Measurements from ENCODE around the gene ITPR2.

Gene ITPR2

GRCh38 chr12:26428420-26428819 lies 404.6 kb downstream of the ITPR2 start:
- Mint-ChIP-seq H3K9me3 (no peaks in the 10 kb centered on the region), H3K27ac (no peak overlapping the region), H3K4me1 (no peaks in the 10 kb centered on the region), H3K27me3 (no peaks in the 10 kb centered on the region), H3K4me3 (no peak overlapping the region), H3K36me3 (peaks cover 22% of the 10 kb centered on the region)

- Mint-ChIP-seq H3K4me3 (no peak overlapping the region), H3K9me3 (no peaks in the 10 kb centered on the region), H3K4me1 (no peaks in the 10 kb centered on the region), H3K27ac (no peak overlapping the region), H3K27me3 (no peaks in the 10 kb centered on the region), H3K36me3 (peaks cover 17% of the 10 kb centered on the region)
Observed at GRCh38 chr12:26426652-26427051, 406.3 kb downstream of the ITPR2 start.

- Mint-ChIP-seq H3K4me3 (no peak overlapping the region), H3K4me1 (peaks cover 3% of the 10 kb centered on the region), H3K9me3 (no peaks in the 10 kb centered on the region), H3K27ac (no peak overlapping the region), H3K27me3 (no peaks in the 10 kb centered on the region), H3K36me3 (peaks cover 20% of the 10 kb centered on the region)
Observed at GRCh38 chr12:26425587-26426260, 407.3 kb downstream of the ITPR2 start.

- H3K36me3 Mint-ChIP-seq: peaks cover 24% of the 10 kb centered on the region
- no peak overlapping the region for H3K4me3 Mint-ChIP-seq
- peaks cover 3% of the 10 kb centered on the region for H3K4me1 Mint-ChIP-seq
- H3K9me3 Mint-ChIP-seq: no peaks in the 10 kb centered on the region
- H3K27ac Mint-ChIP-seq: no peak overlapping the region
- no peaks in the 10 kb centered on the region for H3K27me3 Mint-ChIP-seq
Observed at GRCh38 chr12:26422839-26423398, 410.1 kb downstream of the ITPR2 start.

- no peak overlapping the region for H3K4me3 Mint-ChIP-seq
- no peak overlapping the region for H3K27ac Mint-ChIP-seq
- peaks cover 41% of the 10 kb centered on the region for H3K36me3 Mint-ChIP-seq
- H3K9me3 Mint-ChIP-seq: no peaks in the 10 kb centered on the region
- peaks cover 3% of the 10 kb centered on the region for H3K4me1 Mint-ChIP-seq
- H3K27me3 Mint-ChIP-seq: no peaks in the 10 kb centered on the region
Observed at GRCh38 chr12:26416550-26416949, 416.4 kb downstream of the ITPR2 start.

GRCh38 chr12:26410689-26411088 lies 422.3 kb downstream of the ITPR2 start:
- no peak overlapping the region for H3K27ac Mint-ChIP-seq
- no peaks in the 10 kb centered on the region for H3K9me3 Mint-ChIP-seq
- H3K4me1 Mint-ChIP-seq: no peaks in the 10 kb centered on the region
- no peaks in the 10 kb centered on the region for H3K27me3 Mint-ChIP-seq
- no peak overlapping the region for H3K4me3 Mint-ChIP-seq
- H3K36me3 Mint-ChIP-seq: peaks cover 34% of the 10 kb centered on the region

- H3K4me3 Mint-ChIP-seq: no peak overlapping the region
Observed at GRCh38 chr12:26406813-26407212, 426.2 kb downstream of the ITPR2 start.

GRCh38 chr12:26406391-26406790 lies 426.6 kb downstream of the ITPR2 start:
- peaks cover 14% of the 10 kb centered on the region for H3K36me3 Mint-ChIP-seq
- H3K4me1 Mint-ChIP-seq: no peaks in the 10 kb centered on the region
- H3K27me3 Mint-ChIP-seq: no peaks in the 10 kb centered on the region
- no peak overlapping the region for H3K4me3 Mint-ChIP-seq
- H3K9me3 Mint-ChIP-seq: no peaks in the 10 kb centered on the region
- H3K27ac Mint-ChIP-seq: no peak overlapping the region

More at GRCh38 chr12:26406813-26407212, 426.2 kb downstream of the ITPR2 start:
- Mint-ChIP-seq H3K27me3 (no peaks in the 10 kb centered on the region), H3K36me3 (peaks cover 15% of the 10 kb centered on the region), H3K9me3 (no peaks in the 10 kb centered on the region), H3K27ac (no peak overlapping the region), H3K4me1 (no peaks in the 10 kb centered on the region)

GRCh38 chr12:26403601-26404000 lies 429.4 kb downstream of the ITPR2 start:
- no peaks in the 10 kb centered on the region for H3K27me3 Mint-ChIP-seq

GRCh38 chr12:26402648-26403047 lies 430.3 kb downstream of the ITPR2 start:
- Mint-ChIP-seq H3K4me3 (no peak overlapping the region), H3K4me1 (no peaks in the 10 kb centered on the region), H3K27ac (no peak overlapping the region), H3K9me3 (no peaks in the 10 kb centered on the region), H3K27me3 (no peaks in the 10 kb centered on the region), H3K36me3 (peaks cover 4% of the 10 kb centered on the region)

More at GRCh38 chr12:26403601-26404000, 429.4 kb downstream of the ITPR2 start:
- no peaks in the 10 kb centered on the region for H3K9me3 Mint-ChIP-seq
- H3K27ac Mint-ChIP-seq: no peak overlapping the region
- H3K4me1 Mint-ChIP-seq: no peaks in the 10 kb centered on the region
- H3K4me3 Mint-ChIP-seq: no peak overlapping the region
- peaks cover 8% of the 10 kb centered on the region for H3K36me3 Mint-ChIP-seq

- Mint-ChIP-seq H3K27me3 (no peaks in the 10 kb centered on the region), H3K4me1 (no peaks in the 10 kb centered on the region), H3K4me3 (no peak overlapping the region), H3K27ac (no peak overlapping the region), H3K36me3 (peaks cover 2% of the 10 kb centered on the region), H3K9me3 (no peaks in the 10 kb centered on the region)
Observed at GRCh38 chr12:26401874-26402273, 431.1 kb downstream of the ITPR2 start.

- no peaks in the 10 kb centered on the region for H3K27me3 Mint-ChIP-seq
- peaks cover 2% of the 10 kb centered on the region for H3K36me3 Mint-ChIP-seq
- no peaks in the 10 kb centered on the region for H3K4me1 Mint-ChIP-seq
- H3K9me3 Mint-ChIP-seq: no peaks in the 10 kb centered on the region
- H3K4me3 Mint-ChIP-seq: no peak overlapping the region
- no peak overlapping the region for H3K27ac Mint-ChIP-seq
Observed at GRCh38 chr12:26400627-26401026, 432.4 kb downstream of the ITPR2 start.

GRCh38 chr12:26399381-26399780 lies 433.6 kb downstream of the ITPR2 start:
- no peak overlapping the region for H3K4me3 Mint-ChIP-seq
- no peaks in the 10 kb centered on the region for H3K27me3 Mint-ChIP-seq
- H3K36me3 Mint-ChIP-seq: peaks cover 2% of the 10 kb centered on the region
- H3K4me1 Mint-ChIP-seq: no peaks in the 10 kb centered on the region
- no peak overlapping the region for H3K27ac Mint-ChIP-seq
- no peaks in the 10 kb centered on the region for H3K9me3 Mint-ChIP-seq

GRCh38 chr12:26396402-26396801 lies 436.6 kb downstream of the ITPR2 start:
- Mint-ChIP-seq H3K4me1 (no peaks in the 10 kb centered on the region), H3K36me3 (peaks cover 11% of the 10 kb centered on the region), H3K4me3 (no peak overlapping the region)

GRCh38 chr12:26389343-26389742 lies 443.7 kb downstream of the ITPR2 start:
- no peak overlapping the region for H3K4me3 Mint-ChIP-seq
- H3K4me1 Mint-ChIP-seq: no peaks in the 10 kb centered on the region
- no peaks in the 10 kb centered on the region for H3K27me3 Mint-ChIP-seq
- H3K36me3 Mint-ChIP-seq: peaks cover 57% of the 10 kb centered on the region
- no peaks in the 10 kb centered on the region for H3K9me3 Mint-ChIP-seq
- no peak overlapping the region for H3K27ac Mint-ChIP-seq

More at GRCh38 chr12:26396402-26396801, 436.6 kb downstream of the ITPR2 start:
- Mint-ChIP-seq H3K27me3 (no peaks in the 10 kb centered on the region), H3K27ac (no peak overlapping the region), H3K9me3 (no peaks in the 10 kb centered on the region)

- H3K27me3 Mint-ChIP-seq: no peaks in the 10 kb centered on the region
- H3K9me3 Mint-ChIP-seq: no peaks in the 10 kb centered on the region
- peaks cover 58% of the 10 kb centered on the region for H3K36me3 Mint-ChIP-seq
- H3K4me1 Mint-ChIP-seq: no peaks in the 10 kb centered on the region
- H3K4me3 Mint-ChIP-seq: no peak overlapping the region
- no peak overlapping the region for H3K27ac Mint-ChIP-seq
Observed at GRCh38 chr12:26384536-26384935, 448.5 kb downstream of the ITPR2 start.

GRCh38 chr12:26383041-26383440 lies 450.0 kb downstream of the ITPR2 start:
- Mint-ChIP-seq H3K9me3 (no peaks in the 10 kb centered on the region), H3K27ac (no peak overlapping the region), H3K36me3 (peaks cover 50% of the 10 kb centered on the region), H3K27me3 (no peaks in the 10 kb centered on the region), H3K4me1 (no peaks in the 10 kb centered on the region), H3K4me3 (no peak overlapping the region)

Measured in activated naive CD4-positive, alpha-beta T cell treated with anti-CD3 and anti-CD28 coated beads, Interleukin-2, amount 50 U/mL, for 24 hours (primary cell).